ENCODE measurements around the gene TMEM35A. TPM values are rescaled to one million over a fixed set of nuclear protein-coding genes. Genes with fewer than 3 reads are reported as not detected.

The TMEM35A gene
- polyA plus RNA-seq, 3 donors: not detected

GRCh38 chrX:101091817-101092216, 13.1 kb downstream of the TMEM35A start:
- Histone ChIP-seq H2AFZ (ENCODE audit: insufficient read depth, low read depth, low read length, poor library complexity, severe bottlenecking) (no peak overlapping the region), H3K9me3 (replicated peaks in 1 of 2; ENCODE audit: control insufficient read depth in 1 of 2, insufficient read depth in 1 of 2, low read length in 2 of 2) (no peaks in the 10 kb centered on the region), H3K36me3 (replicated peaks in 1 of 2; ENCODE audit: control insufficient read depth in 1 of 2, insufficient read depth in 2 of 2, low read length in 2 of 2) (no peaks in the 10 kb centered on the region), H3K27me3 (ENCODE audit: control insufficient read depth in 2 of 2, insufficient read depth in 2 of 2, low read length in 2 of 2) (no peaks in the 10 kb centered on the region), H3K27ac (ENCODE audit: low read depth in 1 of 2, low read length in 2 of 2) (no peak overlapping the region), H3K4me2 (replicated peaks; ENCODE audit: extremely low read depth, low read length, poor library complexity, severe bottlenecking) (no peak overlapping the region), H3K4me3 (replicated peaks in 1 of 3; ENCODE audit: low read depth in 2 of 3, low read length in 3 of 3) (no peak overlapping the region), H3K4me1 (ENCODE audit: control insufficient read depth in 1 of 2, insufficient read depth in 2 of 2, low read length in 2 of 2) (no peaks in the 10 kb centered on the region), H4K20me1 (ENCODE audit: insufficient read depth, low read length) (no peaks in the 10 kb centered on the region), H3K79me2 (ENCODE audit: insufficient read depth, low read length) (no peaks in the 10 kb centered on the region), H3K9ac (ENCODE audit: insufficient read depth, low read length, poor library complexity, severe bottlenecking) (no peak overlapping the region)
- intact Hi-C loops (cut with micrococcal nuclease): no loop called here
- peaks cover 2 to 4% (median 3%) of the 10 kb centered on the region in 3 donors for H3K27me3 Mint-ChIP-seq (ENCODE audit: low read depth in 3 of 3)
- H3K36me3 Mint-ChIP-seq: no peaks in the 10 kb centered on the region
- DNase-seq: no peak
- H3K4me3 Mint-ChIP-seq: no peak overlapping the region
- whole genome bisulfite sequencing (ENCODE audit: insufficient coverage): no CpG with 5 or more reads among the region's 1 CpG
- TF ChIP-seq CTCF (IDR thresholded peaks at IDR 0.05): no peak
- H3K4me1 Mint-ChIP-seq: no peaks in the 10 kb centered on the region
- no peak overlapping the region for H3K27ac Mint-ChIP-seq
- H3K9me3 Mint-ChIP-seq: peaks cover 0 to 2% (median 0%) of the 10 kb centered on the region in 7 donors

GRCh38 chrX:101097546-101098453, 19.1 kb downstream of the TMEM35A start, which contains the start of gene CENPI:
Gene CENPI (plus strand): TSS chrX:101098204. CDS start chrX:101101071, 2,867 bp downstream.
- Histone ChIP-seq H3K4me1 (ENCODE audit: control insufficient read depth in 1 of 2, insufficient read depth in 2 of 2, low read length in 2 of 2) (peaks cover 8 to 11% of the 10 kb centered on the region in 2 donors), H3K9me3 (replicated peaks in 1 of 2; ENCODE audit: control insufficient read depth in 1 of 2, insufficient read depth in 1 of 2, low read length in 2 of 2) (no peaks in the 10 kb centered on the region), H3K4me2 (replicated peaks; ENCODE audit: extremely low read depth, low read length, poor library complexity, severe bottlenecking) (peak within 1 kb of the TSS; percentile 77), H2AFZ (ENCODE audit: insufficient read depth, low read depth, low read length, poor library complexity, severe bottlenecking) (peak within 1 kb of the TSS; percentile 81), H3K9ac (ENCODE audit: insufficient read depth, low read length, poor library complexity, severe bottlenecking) (peak within 1 kb of the TSS; percentile 69), H3K27me3 (ENCODE audit: control insufficient read depth in 2 of 2, insufficient read depth in 2 of 2, low read length in 2 of 2) (no peaks in the 10 kb centered on the region), H3K79me2 (ENCODE audit: insufficient read depth, low read length) (peaks cover 18% of the 10 kb centered on the region), H3K4me3 (replicated peaks in 1 of 3; ENCODE audit: low read depth in 2 of 3, low read length in 3 of 3) (peak within 1 kb of the TSS; percentile 57 to 78 (median 65)), H4K20me1 (ENCODE audit: insufficient read depth, low read length) (no peaks in the 10 kb centered on the region), H3K27ac (ENCODE audit: low read depth in 1 of 2, low read length in 2 of 2) (peak within 1 kb of the TSS; percentile 28 to 79), H3K36me3 (replicated peaks in 1 of 2; ENCODE audit: control insufficient read depth in 1 of 2, insufficient read depth in 2 of 2, low read length in 2 of 2) (no peaks in the 10 kb centered on the region)
- peak; percentile 88 to 91 (median 90) for DNase-seq
- intact Hi-C loops (cut with micrococcal nuclease): no loop called here
- no peaks in the 10 kb centered on the region for H3K27me3 Mint-ChIP-seq (ENCODE audit: low read depth in 3 of 3)
- 0% methylated on average over 6 of the region's 48 CpGs for WGBS (ENCODE audit: insufficient coverage)
- H3K4me1 Mint-ChIP-seq: peaks cover 12% of the 10 kb centered on the region
- TF ChIP-seq CTCF (IDR thresholded peaks at IDR 0.05): no peak
- H3K4me3 Mint-ChIP-seq: peak within 1 kb of the TSS; percentile 85 to 92
- H3K9me3 Mint-ChIP-seq: peaks cover 0 to 4% (median 0%) of the 10 kb centered on the region in 7 donors
- peaks cover 0 to 5% of the 10 kb centered on the region in 2 donors for H3K36me3 Mint-ChIP-seq
- H3K27ac Mint-ChIP-seq: peak within 1 kb of the TSS; percentile 50 to 91 (median 73)
